ENCODE results near the gene UST. TPM values are rescaled to one million over a fixed set of nuclear protein-coding genes. Genes with fewer than 3 reads are reported as not detected.

UST gene
- total RNA-seq, 4 donors from 2014 or later = 2.3 to 8.4 (median 2.8) TPM

GRCh38 chr6:148747145-148747470, 278 bp downstream of the UST start:
- peak in 1 of 2 donors; percentile 29 for DNase-seq
- H3K36me3 ChIP-seq = no peaks in the 10 kb centered on the region
- in situ Hi-C loops (cut with MboI; ENCODE audit: low sequenced_read_pairs in 4 of 4) = loop anchor here in 1 of 4 donors (10.0 kb wide), 1 partner anchor 198 kb away; no protein-coding TSS in a partner anchor
- H3K9me3 ChIP-seq = no peaks in the 10 kb centered on the region
- intact Hi-C loops (cut with DNase I; ENCODE audit: low total_unique reads) = loop anchor here (5.0 kb wide), 2 partner anchors 135 to 170 kb away; no protein-coding TSS in a partner anchor
- peak overlapping the region; percentile 68 to 80 (median 71) for H3K4me3 ChIP-seq
- no peak for TF ChIP-seq CTCF (IDR thresholded peaks at IDR 0.05 in 4 of 5, conservative IDR thresholded peaks at IDR 0.05 in 1 of 5)
- TF ChIP-seq POLR2A (IDR thresholded peaks at IDR 0.05) = no peak
- ATAC-seq = peak; percentile 38 to 42
- peaks cover 0 to 16% of the 10 kb centered on the region in 2 donors for H3K4me1 ChIP-seq
- H3K27ac ChIP-seq = peak overlapping the region; percentile 20 to 79 (median 72)
- H3K27me3 ChIP-seq = peaks cover 4 to 6% (median 5%) of the 10 kb centered on the region in 3 donors

- intact Hi-C loops (cut with DNase I; ENCODE audit: low total_unique reads) (loop anchor here (5.0 kb wide), 2 partner anchors 135 to 170 kb away; no protein-coding TSS in a partner anchor), in situ Hi-C loops (cut with MboI; ENCODE audit: low sequenced_read_pairs in 4 of 4) (loop anchor here in 1 of 4 donors (10.0 kb wide), 1 partner anchor 197 kb away; no protein-coding TSS in a partner anchor)
- H3K4me1 ChIP-seq = peaks cover 0 to 16% of the 10 kb centered on the region in 2 donors
- H3K9me3 ChIP-seq = no peaks in the 10 kb centered on the region
- H3K36me3 ChIP-seq = no peaks in the 10 kb centered on the region
- peak in 1 of 2 donors; percentile 10 for ATAC-seq
- DNase-seq = peak in 1 of 2 donors; percentile 14
- TF ChIP-seq CTCF (IDR thresholded peaks at IDR 0.05 in 4 of 5, conservative IDR thresholded peaks at IDR 0.05 in 1 of 5) (no peak), POLR2A (IDR thresholded peaks at IDR 0.05) (no peak)
- H3K4me3 ChIP-seq = peak overlapping the region; percentile 68 to 80 (median 71)
- H3K27ac ChIP-seq = peak overlapping the region; percentile 20 to 73 (median 60)
- peaks cover 4 to 6% (median 5%) of the 10 kb centered on the region in 3 donors for H3K27me3 ChIP-seq
Observed at GRCh38 chr6:148747471-148748165, 788 bp downstream of the UST start.

- intact Hi-C loops (cut with DNase I; ENCODE audit: low total_unique reads) (loop anchor here (5.0 kb wide), 2 partner anchors 137 to 172 kb away; no protein-coding TSS in a partner anchor), in situ Hi-C loops (cut with MboI; ENCODE audit: low sequenced_read_pairs in 4 of 4) (loop anchor here in 1 of 4 donors (10.0 kb wide), 1 partner anchor 195 kb away; no protein-coding TSS in a partner anchor)
Observed at GRCh38 chr6:148749674-148750073, 2.8 kb downstream of the UST start.

More at GRCh38 chr6:148749674-148750073, 2.8 kb downstream of the UST start:
- no peak for TF ChIP-seq POLR2A (IDR thresholded peaks at IDR 0.05)
- no peak for TF ChIP-seq CTCF (IDR thresholded peaks at IDR 0.05 in 4 of 5, conservative IDR thresholded peaks at IDR 0.05 in 1 of 5)
- no peak for DNase-seq
- Histone ChIP-seq H3K9me3 (no peaks in the 10 kb centered on the region), H3K4me1 (peaks cover 0 to 16% of the 10 kb centered on the region in 2 donors), H3K27ac (no peak overlapping the region), H3K27me3 (peaks cover 4 to 6% (median 5%) of the 10 kb centered on the region in 3 donors), H3K36me3 (no peaks in the 10 kb centered on the region), H3K4me3 (no peak overlapping the region)
- no peak for ATAC-seq

Measured in gastrocnemius medialis (tissue), 4 donors.